SK-N-SH (cell line): ENCODE results near the gene ZNF761. TPM values are rescaled to one million over a fixed set of nuclear protein-coding genes. Genes with fewer than 3 reads are reported as not detected.
"Not testable (repeated sequence)": the region's sequence is repeated elsewhere in the genome, so short reads cannot be mapped to it uniquely, and the experiment has no call there.

ENCODE experiments used
- CTCF ChIA-PET: fragments of 300-600, 350-600 bp; formaldehyde crosslinking; extraction: SDS; loops from one replicate; lab custom pipeline; 2021; lab: Yijun Ruan, JAX
- POLR2A ChIA-PET: fragments of 350-600 bp; sonication (Branson Sonifier 250); formaldehyde crosslinking; extraction: SDS; loops from one replicate; lab custom pipeline; 2020; ENCODE audit warnings: antibody characterized with exemption, inconsistent platforms; lab: Yijun Ruan, JAX
- DNase-seq: peaks from one replicate; pipeline ENCODE4 v3.0.0; 2012
- H2AFZ ChIP-seq: fragments of 200-600 bp; sonication (generic); 2 replicates; pipeline ENCODE4 v1.8.1; 2016; ENCODE audit warnings: antibody characterized with exemption, mild to moderate bottlenecking, low read depth
- H3F3A ChIP-seq: fragments of 200-600 bp; sonication (generic); replicated peaks from 2 replicates; pipeline ENCODE3; 2016; ENCODE audit warnings: antibody characterized with exemption, mild to moderate bottlenecking; ENCODE audit not compliant: insufficient read depth
- H3K27ac ChIP-seq, 2 experiments: fragments of 200-500 bp in 1 of 2; fragments of 200-600 bp in 1 of 2; sonication (Bioruptor generic) in 1 of 2; sonication (generic), shearing (Covaris generic) in 1 of 2; 2 replicates each; pipeline versions ENCODE4 v1.5.1 to v1.6.1; 2014 to 2016; ENCODE audit warnings: low read depth in 2 of 2, inconsistent platforms in 1 of 2, low read length in 1 of 2, mild to moderate bottlenecking in 1 of 2, mixed read lengths in 1 of 2
- H3K27me3 ChIP-seq: fragments of 200-600 bp; sonication (generic), shearing (Covaris generic); 2 replicates; pipeline ENCODE4 v1.6.1; 2016; ENCODE audit warnings: mixed run types; ENCODE audit not compliant: insufficient read depth
- H3K36me3 ChIP-seq, 2 experiments: fragments of 200-500 bp in 1 of 2; fragments of 200-600 bp in 1 of 2; sonication (Bioruptor generic) in 1 of 2; sonication (generic) in 1 of 2; replicated peaks in 1 of 2; 2 replicates each; pipeline versions ENCODE3 to v1.5.1; 2014 to 2016; ENCODE audit warnings: low read length in 1 of 2, mild to moderate bottlenecking in 1 of 2; ENCODE audit not compliant: insufficient read depth in 2 of 2, control insufficient read depth in 1 of 2
- H3K4me1 ChIP-seq, 2 experiments: fragments of 200-500 bp in 1 of 2; fragments of 200-600 bp in 1 of 2; sonication (Bioruptor generic) in 1 of 2; sonication (generic), shearing (Covaris generic) in 1 of 2; 2 replicates each; pipeline versions ENCODE4 v1.5.1 to v1.6.1; 2014 to 2016; ENCODE audit warnings: low read depth in 1 of 2, low read length in 1 of 2, mixed run types in 1 of 2; ENCODE audit not compliant: insufficient read depth in 2 of 2, control insufficient read depth in 1 of 2
- H3K4me2 ChIP-seq: fragments of 200-600 bp; sonication (generic), shearing (Covaris generic); 2 replicates; pipeline ENCODE4 v1.6.1; 2017; ENCODE audit warnings: mixed run types
- H3K4me3 ChIP-seq, 2 experiments: fragments of 200-500 bp in 1 of 2; fragments of 200-600 bp in 1 of 2; sonication (Bioruptor generic) in 1 of 2; sonication (generic), shearing (Covaris generic) in 1 of 2; 2 replicates each; pipeline versions ENCODE4 v1.5.1 to v1.8.1; 2014 to 2016; ENCODE audit warnings: low read depth in 2 of 2, inconsistent platforms in 1 of 2, low read length in 1 of 2, mild to moderate bottlenecking in 1 of 2, mixed read lengths in 1 of 2, moderate library complexity in 1 of 2
- H3K79me2 ChIP-seq: fragments of 200-600 bp; sonication (generic); 2 replicates; pipeline ENCODE4 v1.8.1; 2017; ENCODE audit warnings: mild to moderate bottlenecking; ENCODE audit not compliant: insufficient read depth
- H3K9ac ChIP-seq: fragments of 200-600 bp; sonication (generic); 2 replicates; pipeline ENCODE4 v1.6.1; 2017; ENCODE audit warnings: mixed run types
- H3K9me2 ChIP-seq: fragments of 200-600 bp; sonication (generic); 2 replicates; pipeline ENCODE4 v1.6.1; 2017; ENCODE audit warnings: mixed run types
- H3K9me3 ChIP-seq: fragments of 200-600 bp; sonication (generic); 2 replicates; pipeline ENCODE4 v1.6.1; 2017; ENCODE audit warnings: mixed run types, mild to moderate bottlenecking, moderate library complexity
- H4K20me1 ChIP-seq: fragments of 200-600 bp; sonication (generic); 2 replicates; pipeline ENCODE4 v1.6.1; 2017; ENCODE audit warnings: mild to moderate bottlenecking, mixed run types; ENCODE audit not compliant: insufficient read depth
- EZH2phosphoT487 ChIP-seq: fragments of 200-600 bp; sonication (generic); IDR thresholded peaks from 2 replicates; pipeline ENCODE4 v1.6.1; 2017; ENCODE audit warnings: low read depth, mixed run types, mild to moderate bottlenecking, antibody characterized with exemption, moderate library complexity, borderline replicate concordance
- FOXJ3 ChIP-seq: sonication (generic); formaldehyde crosslinking; IDR thresholded peaks from 2 replicates; pipeline ENCODE4 v1.5.1; 2020; ENCODE audit warnings: mild to moderate bottlenecking, missing genetic modification reagents
- RAD21 ChIP-seq: IDR thresholded peaks from 2 replicates; pipeline ENCODE4 v1.6.1; 2012; ENCODE audit warnings: mild to moderate bottlenecking, low read length
- REST ChIP-seq: IDR thresholded peaks from 2 replicates; pipeline ENCODE4 v1.6.1; 2012; ENCODE audit warnings: mild to moderate bottlenecking, low read depth, low read length, moderate library complexity
- SIN3A ChIP-seq: IDR thresholded peaks from 2 replicates; pipeline ENCODE4 v1.6.1; 2012; ENCODE audit warnings: low read depth, mild to moderate bottlenecking, low read length, moderate library complexity, borderline replicate concordance
- TEAD4 ChIP-seq: IDR thresholded peaks from 2 replicates; pipeline ENCODE4 v1.4.0; 2012; ENCODE audit warnings: mild to moderate bottlenecking, borderline replicate concordance; ENCODE audit not compliant: insufficient read depth
- WGBS: methylation state at CpG from one replicate; pipeline ENCODE4 v1.1.6; 2017; ENCODE audit warnings: low lambda C conversion rate; 5-methylcytosine and 5-hydroxymethylcytosine counted together
- polyA plus RNA-seq, 3 experiments: library from polyadenylated mRNA; depleted of rRNA; stranded (reverse); fragments of >200 nt; gene quantifications; 2 replicates each; pipeline ENCODE4 v1.2.3, GENCODE V29; 2012

The ZNF761 gene
- polyA plus RNA-seq, 1 of the 3 experiments (the other 2 are of a cell fraction) = 5.9 TPM

- Histone ChIP-seq H3K4me2 (no peak overlapping the region), H3K79me2 (no peaks in the 10 kb centered on the region), H3K27ac (no peak overlapping the region), H3K36me3 (peaks cover 9 to 60% of the 10 kb centered on the region in 2 experiments), H3K27me3 (no peaks in the 10 kb centered on the region), H3F3A (no peaks in the 10 kb centered on the region), H3K9me2 (no peaks in the 10 kb centered on the region), H4K20me1 (no peaks in the 10 kb centered on the region), H3K4me1 (no peaks in the 10 kb centered on the region), H3K9me3 (peaks cover 16% of the 10 kb centered on the region; the same call in 1 of the 2 replicates), H3K9ac (no peak overlapping the region), H2AFZ (no peak overlapping the region), H3K4me3 (no peak overlapping the region)
- ChIA-PET POLR2A (no interaction called here), CTCF (no interaction called here)
- WGBS = 75% methylated on average over 7 of the region's 7 CpGs
- TF ChIP-seq REST (no peak), TEAD4 (no peak), EZH2phosphoT487 (no peak), SIN3A (no peak), RAD21 (no peak), FOXJ3 (no peak)
- no peak for DNase-seq
These were observed 22.1 kb upstream of the ZNF761 start for GRCh38 chr19:53409505-53410204.

- H3K9me3 ChIP-seq, H3F3A ChIP-seq, POLR2A ChIA-PET: not testable (repeated sequence)
These were observed 11.1 kb upstream of the ZNF761 start for GRCh38 chr19:53420520-53421315.

More at GRCh38 chr19:53420520-53421315, 11.1 kb upstream of the ZNF761 start:
- H3K4me1 ChIP-seq, H3K9ac ChIP-seq, H4K20me1 ChIP-seq, DNase-seq, CTCF ChIA-PET, H3K79me2 ChIP-seq, H3K27ac ChIP-seq, H3K4me2 ChIP-seq, H3K9me2 ChIP-seq, H2AFZ ChIP-seq, H3K4me3 ChIP-seq, H3K36me3 ChIP-seq, H3K27me3 ChIP-seq: not testable (repeated sequence)
- 53% methylated on average over 11 of the region's 11 CpGs for WGBS
